22Rv1 (cell line): ENCODE data around the gene LAMA5.

ENCODE experiments used
- H3K27ac ChIP-seq: fragments of 450-650 bp; 2 replicates; pipeline ENCODE4 v1.5.1; 2017
- CTCF ChIP-seq: fragments of 450-650 bp; IDR thresholded peaks from 2 replicates; pipeline ENCODE4 v1.5.1; 2017; ENCODE audit warnings: mild to moderate bottlenecking
- ZFX ChIP-seq: fragments of 450-650 bp; IDR thresholded peaks from 2 replicates; pipeline ENCODE4 v1.6.1; 2017; ENCODE audit warnings: antibody characterized with exemption, borderline replicate concordance

LAMA5 gene

GRCh38 chr20:62367136-62367632 lies at the start of gene LAMA5:
TSS of gene LAMA5 (minus strand) at chr20:62367312. CDS start at chr20:62367245, 67 bp downstream.
- TF ChIP-seq CTCF (no peak), ZFX (no peak)

GRCh38 chr20:62415354-62416111 lies 48.4 kb upstream of the LAMA5 start:
- no peak for TF ChIP-seq ZFX
- TF ChIP-seq CTCF: no peak
- no peak overlapping the region for H3K27ac ChIP-seq

More at GRCh38 chr20:62367136-62367632, at the start of gene LAMA5:
- peak within 1 kb of the TSS; percentile 92 for H3K27ac ChIP-seq

- TF ChIP-seq CTCF: peak; percentile 28
- TF ChIP-seq ZFX: no peak
- no peak overlapping the region for H3K27ac ChIP-seq
These were observed 46.9 kb upstream of the LAMA5 start for GRCh38 chr20:62413896-62414481.

GRCh38 chr20:62413025-62413570 lies 46.0 kb upstream of the LAMA5 start:
- TF ChIP-seq CTCF (no peak), ZFX (no peak)
- H3K27ac ChIP-seq: no peak overlapping the region

GRCh38 chr20:62412194-62413024 lies 45.3 kb upstream of the LAMA5 start:
- no peak for TF ChIP-seq ZFX
- no peak for TF ChIP-seq CTCF
- H3K27ac ChIP-seq: no peak overlapping the region

GRCh38 chr20:62411479-62412193 lies 44.5 kb upstream of the LAMA5 start:
- H3K27ac ChIP-seq: no peak overlapping the region
- TF ChIP-seq ZFX: no peak
- no peak for TF ChIP-seq CTCF
